HAP-1 (cell line): Measurements from ENCODE around the gene PHACTR3.

Experiments used
- DNase-seq, 2 experiments: peaks; one replicate each; pipeline ENCODE4 v3.0.0-alpha.2; 2016 to 2020; ENCODE audit warnings: low spot score in 2 of 2
- H3K27me3 ChIP-seq: fragments of 250-450 bp; sonication (Bioruptor Pico); 2 replicates; pipeline ENCODE4 v1.5.1; 2020; ENCODE audit warnings: low read depth, mild to moderate bottlenecking, moderate library complexity
- H3K36me3 ChIP-seq: fragments of 250-450 bp; sonication (Bioruptor Pico); replicated peaks from 2 replicates; pipeline ENCODE4 v1.5.1; 2020; ENCODE audit warnings: mild to moderate bottlenecking
- H3K4me1 ChIP-seq: fragments of 250-450 bp; sonication (Bioruptor Pico); 2 replicates; pipeline ENCODE4 v1.5.1; 2020; ENCODE audit warnings: mild to moderate bottlenecking
- H3K4me3 ChIP-seq: fragments of 250-450 bp; sonication (Bioruptor Pico); 2 replicates; pipeline ENCODE4 v1.5.1; 2020; ENCODE audit warnings: mild to moderate bottlenecking, moderate library complexity
- H3K9me3 ChIP-seq: fragments of 250-450 bp; sonication (Bioruptor Pico); 2 replicates; pipeline ENCODE4 v1.5.1; 2020; ENCODE audit warnings: mild to moderate bottlenecking, moderate library complexity
- in situ Hi-C: fragments of 300-500 bp; cut with MboI; formaldehyde crosslinking; loops from 3 replicates; pipeline ENCODE4 v1.14.3; 2020; ENCODE audit warnings: low sequenced_read_pairs, inconsistent platforms, mixed read lengths

Gene PHACTR3

DNA sequence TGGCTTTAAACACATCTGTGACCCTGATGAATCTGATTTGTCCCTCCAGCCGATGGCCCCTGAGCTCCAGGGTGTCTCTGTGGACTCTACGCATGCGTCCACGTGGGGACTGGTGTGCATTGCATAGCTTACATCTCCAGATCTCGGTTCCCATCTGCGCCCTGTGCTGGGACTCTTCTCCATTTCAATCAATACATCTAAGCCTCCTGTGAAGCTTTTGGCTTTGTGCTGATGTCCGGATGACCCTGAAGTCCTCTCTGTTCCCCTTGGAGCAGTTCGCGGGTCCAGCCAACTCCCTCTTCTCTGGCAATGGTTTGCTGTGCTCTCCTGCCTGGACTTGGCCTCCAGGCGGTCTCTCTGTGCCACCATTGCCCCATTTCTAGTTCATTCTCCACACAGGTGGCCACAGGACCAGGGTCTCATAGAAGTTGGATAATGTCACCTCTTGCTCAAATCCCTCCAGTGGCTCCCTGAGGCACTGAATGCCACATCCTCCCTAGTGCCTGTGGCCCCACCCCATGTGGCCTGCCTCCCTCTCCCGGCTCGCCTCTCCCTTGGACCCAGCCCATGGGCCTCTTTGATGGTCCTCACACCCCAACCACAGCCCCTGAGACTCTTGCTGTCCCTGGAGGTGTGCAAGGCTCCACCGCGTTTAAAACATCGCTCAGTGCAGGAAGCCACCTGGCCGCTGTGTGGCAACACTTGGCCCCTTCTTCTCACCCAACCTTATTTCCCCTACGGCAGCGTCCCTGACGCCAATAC is 173.7 kb downstream of the PHACTR3 start:
- no peaks in the 10 kb centered on the region for H3K4me1 ChIP-seq
- H3K27me3 ChIP-seq = no peaks in the 10 kb centered on the region
- no peak overlapping the region for H3K4me3 ChIP-seq
- no peaks in the 10 kb centered on the region for H3K9me3 ChIP-seq
- in situ Hi-C loops = no loop called here
- DNase-seq = no peak
- H3K36me3 ChIP-seq = no peaks in the 10 kb centered on the region

DNA sequence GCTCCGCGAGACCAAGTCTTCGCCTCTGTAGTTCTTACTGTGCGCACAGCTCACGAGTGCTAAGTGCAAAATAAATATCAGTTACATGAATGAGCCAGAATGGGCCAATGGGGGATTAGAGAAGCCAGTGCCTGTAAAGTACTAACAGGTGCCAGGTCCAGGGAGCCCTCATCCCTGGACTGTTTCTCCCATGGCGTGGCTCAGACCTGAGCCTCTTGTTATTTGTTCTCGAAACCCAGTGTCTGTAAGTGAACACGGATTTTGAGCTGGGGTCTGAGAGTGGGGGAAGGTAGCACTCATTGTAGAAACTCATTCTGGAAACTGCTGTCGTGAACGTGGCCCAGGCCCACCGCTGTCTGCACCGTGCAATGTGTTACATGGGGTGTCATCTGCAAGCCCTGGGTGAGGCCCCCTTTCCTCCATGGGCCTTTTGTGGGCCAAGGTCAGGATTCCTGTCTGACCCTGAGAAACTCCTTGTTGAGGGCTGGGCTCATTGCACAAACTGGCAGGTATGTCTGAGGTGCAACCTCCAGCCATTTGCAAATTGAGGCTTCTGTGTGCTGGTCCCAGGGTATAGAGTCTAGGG is 174.4 kb downstream of the PHACTR3 start:
- in situ Hi-C loops = no loop called here
- no peaks in the 10 kb centered on the region for H3K4me1 ChIP-seq
- no peaks in the 10 kb centered on the region for H3K27me3 ChIP-seq
- no peak for DNase-seq
- H3K36me3 ChIP-seq = no peaks in the 10 kb centered on the region
- H3K9me3 ChIP-seq = no peaks in the 10 kb centered on the region
- H3K4me3 ChIP-seq = no peak overlapping the region

DNA sequence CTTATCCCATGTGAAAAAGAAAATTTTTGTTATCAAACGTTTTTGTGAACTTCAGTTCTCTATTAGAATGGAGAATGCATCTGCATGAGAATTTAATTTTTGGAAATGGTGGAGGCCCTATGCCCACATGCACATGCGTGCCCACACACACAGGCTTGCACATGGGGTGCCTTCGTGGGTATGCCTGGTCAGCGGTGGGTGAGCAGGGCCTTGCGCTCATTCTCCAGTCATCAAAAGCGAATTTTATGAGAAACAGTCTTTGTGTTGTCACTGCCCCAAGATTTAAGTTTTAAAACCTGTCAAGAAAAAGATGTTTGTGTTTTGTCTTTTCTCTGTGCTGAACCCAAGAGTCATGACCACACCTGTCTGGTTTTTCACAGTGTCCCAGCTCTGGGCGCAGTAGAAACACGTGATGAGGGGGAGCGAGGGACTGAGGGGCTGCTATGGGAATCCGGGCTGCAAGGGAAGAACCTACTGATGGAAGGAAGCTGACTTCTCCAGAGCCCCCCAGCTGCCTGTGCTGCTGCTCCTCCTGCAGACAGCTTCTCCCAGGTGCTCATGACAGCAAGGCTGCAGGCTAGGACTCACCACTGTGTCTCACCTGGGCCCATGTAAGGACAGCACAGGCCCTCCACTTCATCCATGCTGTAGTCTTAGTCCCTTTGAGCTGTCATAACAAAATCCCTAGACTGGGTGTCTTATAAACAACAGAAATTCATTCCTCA is 175.5 kb downstream of the PHACTR3 start:
- Histone ChIP-seq H3K27me3 (no peaks in the 10 kb centered on the region), H3K36me3 (no peaks in the 10 kb centered on the region), H3K9me3 (no peaks in the 10 kb centered on the region), H3K4me1 (no peaks in the 10 kb centered on the region), H3K4me3 (no peak overlapping the region)
- DNase-seq = no peak
- in situ Hi-C loops = no loop called here

DNA sequence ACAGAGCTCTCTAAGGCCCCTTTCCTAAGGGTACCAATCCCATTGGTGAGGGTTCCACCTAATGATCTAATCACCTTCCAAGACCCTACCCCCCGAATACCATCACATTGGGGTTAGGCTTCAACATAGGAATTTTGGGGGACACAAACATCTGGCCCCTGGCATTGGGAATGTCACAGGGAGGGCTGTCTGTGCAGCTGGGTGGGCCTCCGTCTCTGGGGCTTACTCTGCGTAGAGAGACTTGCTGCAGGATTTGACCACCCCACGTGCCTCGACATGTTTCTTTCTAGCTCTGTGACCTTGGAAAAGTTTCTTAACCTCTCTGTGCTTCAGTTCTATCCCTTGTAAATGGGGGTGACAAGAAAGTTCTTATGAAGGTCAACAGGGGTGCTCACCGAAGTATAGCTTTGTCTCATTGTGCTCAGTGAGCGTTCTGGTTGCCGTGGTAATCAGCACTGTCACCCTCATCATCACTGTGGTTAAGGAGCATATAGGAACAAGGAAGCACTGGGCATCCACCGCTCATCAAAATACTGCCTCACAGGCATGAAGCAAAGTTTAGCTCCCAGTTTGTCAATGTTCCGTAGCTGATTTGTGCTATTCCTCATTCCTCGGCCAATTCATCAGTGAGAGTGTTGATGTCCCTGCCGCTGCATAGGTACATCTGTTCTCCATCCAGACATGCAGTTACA is 176.3 kb downstream of the PHACTR3 start:
- Histone ChIP-seq H3K4me3 (no peak overlapping the region), H3K36me3 (no peaks in the 10 kb centered on the region), H3K9me3 (no peaks in the 10 kb centered on the region), H3K27me3 (no peaks in the 10 kb centered on the region), H3K4me1 (no peaks in the 10 kb centered on the region)
- in situ Hi-C loops = no loop called here
- DNase-seq = no peak

DNA sequence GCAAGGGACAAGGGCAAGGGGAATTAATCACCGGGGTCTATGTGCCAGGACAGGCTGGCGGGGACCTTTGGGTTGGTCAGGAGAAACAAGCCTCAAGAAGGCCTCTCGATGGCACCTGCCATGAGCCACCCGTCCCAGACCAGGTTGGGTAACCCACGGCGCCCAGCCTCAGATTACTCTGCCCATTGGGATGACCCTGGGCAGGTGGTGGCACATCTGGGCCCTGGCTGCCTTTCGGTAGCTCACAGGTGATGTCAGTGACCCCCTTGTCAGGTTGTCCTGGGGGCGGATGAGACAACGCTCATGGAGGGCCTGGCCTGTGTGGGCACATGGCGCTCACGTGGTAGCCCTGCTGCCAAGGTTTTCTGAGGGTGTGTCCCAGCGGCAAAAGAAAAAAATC is 176.9 kb downstream of the PHACTR3 start:
- DNase-seq = no peak
- in situ Hi-C loops = no loop called here
- H3K36me3 ChIP-seq = no peaks in the 10 kb centered on the region
- H3K4me1 ChIP-seq = no peaks in the 10 kb centered on the region
- no peaks in the 10 kb centered on the region for H3K27me3 ChIP-seq
- no peak overlapping the region for H3K4me3 ChIP-seq
- no peaks in the 10 kb centered on the region for H3K9me3 ChIP-seq

DNA sequence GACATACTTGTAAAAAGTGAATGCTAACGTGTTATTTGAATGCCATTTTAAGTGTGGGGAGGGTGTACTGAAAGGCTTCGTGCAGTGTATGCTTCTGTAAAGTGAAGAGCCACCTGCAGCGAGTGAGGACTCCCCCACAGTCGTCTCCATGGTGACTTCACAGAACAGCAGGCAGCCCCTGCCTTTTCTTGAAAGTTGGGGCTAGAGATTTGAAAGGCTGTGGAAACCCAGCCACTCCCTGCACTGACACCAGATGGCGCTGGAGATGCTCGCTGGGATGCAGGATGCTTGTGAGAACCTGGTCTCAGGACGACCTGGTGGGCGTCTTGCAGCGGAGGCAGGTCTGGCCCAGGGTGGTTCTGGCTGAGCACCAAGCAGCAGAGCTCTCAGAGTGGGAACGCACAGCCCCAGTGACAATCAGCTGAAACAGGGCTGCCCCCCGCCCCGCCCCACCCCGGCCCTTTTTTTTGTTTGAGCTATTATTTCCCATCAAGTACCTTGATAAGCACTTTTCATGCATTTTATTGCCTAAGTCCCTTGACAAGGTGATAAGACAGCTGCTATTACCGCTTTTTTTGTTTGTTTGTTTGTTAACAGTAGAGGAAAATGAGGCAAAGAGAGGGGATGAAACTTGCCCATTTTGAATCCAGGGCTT is 178.8 kb downstream of the PHACTR3 start:
- H3K36me3 ChIP-seq = no peaks in the 10 kb centered on the region
- H3K4me1 ChIP-seq = no peaks in the 10 kb centered on the region
- no peaks in the 10 kb centered on the region for H3K27me3 ChIP-seq
- H3K4me3 ChIP-seq = no peak overlapping the region
- no peaks in the 10 kb centered on the region for H3K9me3 ChIP-seq
- in situ Hi-C loops = no loop called here
- DNase-seq = peak; percentile 5 to 76

DNA sequence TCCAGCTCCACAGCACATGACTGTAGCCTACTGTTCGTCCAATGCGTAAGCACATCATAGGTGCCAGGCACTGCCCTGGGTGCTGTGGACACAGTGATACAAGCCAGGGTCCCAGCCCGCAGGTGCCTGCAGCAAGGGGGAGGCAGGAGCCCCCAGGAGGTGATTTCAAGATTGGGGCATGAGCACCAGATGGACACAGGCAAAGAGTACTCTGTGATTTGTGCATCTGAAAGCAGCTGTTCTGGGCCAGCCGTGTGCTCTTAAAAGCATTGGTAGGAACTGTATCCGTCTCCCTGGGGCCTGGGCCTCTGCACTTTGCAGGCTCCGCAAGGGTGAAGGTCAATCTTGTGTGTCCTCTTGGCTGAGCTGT is 179.3 kb downstream of the PHACTR3 start:
- Histone ChIP-seq H3K27me3 (no peaks in the 10 kb centered on the region), H3K4me1 (no peaks in the 10 kb centered on the region), H3K36me3 (no peaks in the 10 kb centered on the region), H3K4me3 (no peak overlapping the region), H3K9me3 (no peaks in the 10 kb centered on the region)
- no peak for DNase-seq
- in situ Hi-C loops = no loop called here

DNA sequence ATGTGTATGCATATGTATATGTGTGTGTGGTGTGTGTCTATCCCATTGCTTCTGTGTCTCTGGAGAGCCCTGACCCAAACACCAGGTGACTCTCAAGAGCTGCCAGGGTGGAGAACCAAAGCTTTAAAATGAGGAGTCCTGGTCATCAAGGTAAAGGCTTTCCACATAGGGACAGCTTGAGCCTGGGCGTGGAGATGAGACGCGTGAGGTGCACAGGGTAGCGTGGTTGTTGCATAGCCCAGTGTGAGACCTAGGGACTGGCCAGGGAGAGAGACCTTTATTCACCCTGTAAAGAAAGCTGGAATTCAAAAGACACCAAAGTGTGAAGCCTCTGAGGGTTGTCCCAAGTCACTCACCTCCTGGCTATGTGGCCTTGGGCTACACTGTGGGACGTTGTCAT is 180.0 kb downstream of the PHACTR3 start:
- in situ Hi-C loops = no loop called here
- Histone ChIP-seq H3K36me3 (no peaks in the 10 kb centered on the region), H3K4me1 (no peaks in the 10 kb centered on the region), H3K27me3 (no peaks in the 10 kb centered on the region), H3K9me3 (no peaks in the 10 kb centered on the region), H3K4me3 (no peak overlapping the region)
- no peak for DNase-seq

DNA sequence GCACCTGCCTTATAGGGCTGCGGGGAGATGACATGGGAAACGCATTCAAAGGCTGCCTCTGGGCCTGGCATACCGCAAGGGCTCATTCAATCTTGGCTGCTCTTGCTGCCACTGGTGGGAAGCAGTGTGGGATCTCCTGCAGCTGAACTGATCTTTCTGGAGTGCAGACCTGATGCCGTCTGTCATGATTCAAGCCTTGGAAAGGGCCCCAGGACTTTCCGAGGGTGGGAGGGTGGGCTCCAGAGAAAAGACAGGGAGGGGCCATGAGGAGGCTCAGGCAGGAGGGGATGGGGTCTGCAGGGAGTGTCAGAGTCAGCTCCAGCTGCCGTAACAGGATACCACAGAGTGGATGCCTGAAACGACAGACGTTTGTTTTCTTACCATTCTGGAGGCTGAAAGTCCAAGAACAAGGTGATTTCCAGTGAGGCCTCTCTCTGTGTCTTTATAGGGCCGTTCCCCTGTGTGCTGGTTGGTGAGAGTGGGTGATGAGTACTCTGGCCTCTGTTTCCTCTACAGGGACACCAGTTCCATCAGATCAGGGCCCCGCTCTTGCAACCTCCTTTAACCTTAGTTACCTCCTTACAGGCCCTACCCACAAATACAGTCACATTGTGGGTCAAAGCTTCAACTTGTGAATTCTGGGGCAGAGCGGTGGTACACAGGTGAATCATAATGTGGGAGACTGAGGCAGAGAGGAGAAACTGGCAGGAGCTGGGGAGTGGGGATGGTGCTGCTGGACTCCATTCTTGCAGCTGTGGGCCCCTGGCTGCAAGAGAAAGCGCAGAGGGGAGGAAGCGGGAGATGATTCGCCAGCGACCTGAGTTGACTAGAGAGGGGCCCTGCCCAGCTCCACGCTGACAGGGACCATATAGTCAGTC is 180.7 kb downstream of the PHACTR3 start:
- in situ Hi-C loops = no loop called here
- H3K27me3 ChIP-seq = no peaks in the 10 kb centered on the region
- no peaks in the 10 kb centered on the region for H3K36me3 ChIP-seq
- H3K9me3 ChIP-seq = no peaks in the 10 kb centered on the region
- DNase-seq = no peak
- no peak overlapping the region for H3K4me3 ChIP-seq
- no peaks in the 10 kb centered on the region for H3K4me1 ChIP-seq

DNA sequence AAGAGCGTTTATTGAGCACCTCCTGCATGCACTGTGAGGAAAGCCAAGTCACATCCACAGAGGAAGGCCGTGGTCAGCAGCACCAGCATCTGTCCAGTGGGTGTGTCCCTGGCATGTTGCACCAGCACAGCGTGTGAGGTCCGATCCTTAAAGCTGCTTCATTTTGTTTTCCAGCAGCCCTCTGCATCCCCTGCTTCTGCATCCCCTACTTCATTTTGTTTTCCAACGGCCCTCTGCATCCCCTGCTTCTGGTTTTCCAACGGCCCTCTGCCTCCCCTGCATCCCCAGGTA is 181.3 kb downstream of the PHACTR3 start:
- Histone ChIP-seq H3K36me3 (no peaks in the 10 kb centered on the region), H3K4me3 (no peak overlapping the region), H3K9me3 (no peaks in the 10 kb centered on the region), H3K4me1 (no peaks in the 10 kb centered on the region), H3K27me3 (no peaks in the 10 kb centered on the region)
- in situ Hi-C loops = no loop called here
- DNase-seq = no peak

DNA sequence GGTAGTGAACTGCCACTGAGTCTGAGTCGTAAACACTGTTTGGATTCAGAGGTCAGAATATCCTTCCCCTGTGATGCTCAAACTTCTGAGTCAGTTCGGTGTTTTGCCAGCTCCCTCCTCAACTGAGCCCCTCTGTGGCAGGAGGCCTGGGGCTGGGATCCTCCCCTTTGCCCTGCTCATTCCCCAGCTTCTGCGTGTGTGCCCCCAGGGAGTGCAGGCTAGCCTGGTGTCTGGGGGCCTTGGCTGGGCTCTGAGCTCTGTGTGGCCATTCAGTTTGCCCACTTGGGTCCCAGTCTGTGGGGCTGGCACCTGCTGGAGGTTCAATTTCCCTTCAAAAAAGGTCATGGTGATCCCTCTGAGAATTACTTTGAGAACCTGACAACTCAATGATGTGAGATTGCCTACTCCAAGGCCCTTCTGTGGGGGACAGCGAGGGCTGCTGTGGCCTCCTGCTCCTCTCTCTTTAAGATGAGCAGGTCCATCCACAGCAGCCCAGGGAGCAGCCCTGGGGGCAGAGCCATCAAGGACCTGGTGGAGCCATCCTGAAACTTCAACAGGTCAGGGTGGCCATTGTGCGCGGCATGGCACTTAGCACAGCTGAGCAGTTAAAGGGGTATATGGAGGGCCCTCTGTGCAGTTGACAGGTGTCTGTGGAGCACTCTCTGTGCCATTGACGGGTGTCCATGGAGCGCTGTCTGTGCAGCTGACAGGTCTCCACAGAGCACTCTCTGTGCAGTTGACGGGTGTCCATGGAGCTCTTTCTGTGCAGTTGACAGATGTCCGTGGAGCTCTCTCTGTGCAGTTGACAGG is 181.9 kb downstream of the PHACTR3 start:
- Histone ChIP-seq H3K4me1 (no peaks in the 10 kb centered on the region), H3K27me3 (no peaks in the 10 kb centered on the region), H3K36me3 (no peaks in the 10 kb centered on the region), H3K4me3 (no peak overlapping the region), H3K9me3 (no peaks in the 10 kb centered on the region)
- DNase-seq = no peak
- in situ Hi-C loops = no loop called here

DNA sequence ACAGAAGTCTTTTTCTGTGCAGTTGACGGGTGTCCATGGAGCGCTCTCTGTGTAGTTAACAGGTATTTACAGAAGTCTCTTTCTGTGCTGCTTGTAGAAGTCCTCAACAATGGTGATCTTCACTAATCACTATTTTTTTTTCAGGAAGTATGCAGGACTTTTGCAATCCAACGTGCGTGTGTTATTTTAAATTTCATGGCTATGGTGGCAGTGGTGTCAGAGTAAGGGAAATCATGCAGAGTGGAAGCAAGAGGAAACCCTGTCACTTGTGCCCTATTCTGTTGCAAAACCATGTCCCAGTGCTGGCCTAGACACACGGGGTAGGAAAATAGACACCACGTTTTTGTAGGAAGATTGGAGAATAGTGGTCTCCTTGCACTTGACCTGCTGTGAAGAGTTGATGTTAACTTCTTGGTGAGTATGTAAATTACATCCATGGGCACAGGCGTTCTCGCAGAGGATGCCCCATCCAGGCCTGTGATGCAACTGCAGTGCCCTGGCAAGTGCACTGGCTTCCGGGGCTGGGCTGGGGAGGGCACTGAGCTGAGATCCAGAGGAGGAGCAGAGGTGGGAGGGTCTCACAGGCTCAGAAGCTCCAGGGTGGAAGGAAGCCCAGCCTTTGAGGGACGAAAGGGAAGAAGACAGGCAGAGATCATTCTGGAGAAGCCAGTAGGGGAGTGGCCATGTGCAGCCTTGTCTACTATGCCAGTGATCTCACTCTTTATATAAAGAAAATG is 182.6 kb downstream of the PHACTR3 start:
- no peaks in the 10 kb centered on the region for H3K36me3 ChIP-seq
- H3K27me3 ChIP-seq = no peaks in the 10 kb centered on the region
- H3K9me3 ChIP-seq = no peaks in the 10 kb centered on the region
- H3K4me1 ChIP-seq = no peaks in the 10 kb centered on the region
- H3K4me3 ChIP-seq = no peak overlapping the region
- in situ Hi-C loops = no loop called here
- no peak for DNase-seq
